GM18873 (cell line): ENCODE results near the gene SLC35B4.

Experiments used
- ATAC-seq: cut with Tn5 transposase; IDR thresholded peaks from one replicate; pipeline ENCODE4 v1.9.1; 2021; ENCODE audit warnings: mild to moderate bottlenecking, moderate library complexity, moderate number of reproducible peaks; ENCODE audit not compliant: unreplicated experiment, low FRiP score

Gene SLC35B4

GRCh38 chr7:134333943-134334342, 17.2 kb upstream of the SLC35B4 start:
- ATAC-seq: no peak

- ATAC-seq: no peak
Measured at GRCh38 chr7:134332892-134333291, 16.2 kb upstream of the SLC35B4 start.

GRCh38 chr7:134331393-134331792, 14.7 kb upstream of the SLC35B4 start:
- ATAC-seq: no peak

- ATAC-seq: no peak
Measured at GRCh38 chr7:134330974-134331373, 14.2 kb upstream of the SLC35B4 start.

GRCh38 chr7:134329614-134330346, 13.1 kb upstream of the SLC35B4 start:
- no peak for ATAC-seq

GRCh38 chr7:134328900-134329299, 12.2 kb upstream of the SLC35B4 start:
- ATAC-seq: no peak

- ATAC-seq: peak; percentile 76
Measured at GRCh38 chr7:134327896-134328295, 11.2 kb upstream of the SLC35B4 start.

- ATAC-seq: no peak
Measured at GRCh38 chr7:134324107-134324506, 7.4 kb upstream of the SLC35B4 start.

GRCh38 chr7:134320201-134320600, 3.5 kb upstream of the SLC35B4 start:
- ATAC-seq: no peak

GRCh38 chr7:134318443-134318842, 1.7 kb upstream of the SLC35B4 start:
- ATAC-seq: no peak

GRCh38 chr7:134317434-134317833, 704 bp upstream of the SLC35B4 start:
- no peak for ATAC-seq

GRCh38 chr7:134315679-134316538, 821 bp downstream of the SLC35B4 start:
- no peak for ATAC-seq

GRCh38 chr7:134313543-134313942, 3.2 kb downstream of the SLC35B4 start:
- ATAC-seq: no peak

GRCh38 chr7:134312717-134313116, 4.0 kb downstream of the SLC35B4 start:
- ATAC-seq: no peak

GRCh38 chr7:134311807-134312206, 4.9 kb downstream of the SLC35B4 start:
- no peak for ATAC-seq

- ATAC-seq: no peak
Measured at GRCh38 chr7:134308548-134308947, 8.2 kb downstream of the SLC35B4 start.

GRCh38 chr7:134307320-134307719, 9.4 kb downstream of the SLC35B4 start:
- no peak for ATAC-seq

- no peak for ATAC-seq
Measured at GRCh38 chr7:134302120-134302519, 14.6 kb downstream of the SLC35B4 start.

GRCh38 chr7:134301592-134301991, 15.1 kb downstream of the SLC35B4 start:
- no peak for ATAC-seq

GRCh38 chr7:134300988-134301387, 15.7 kb downstream of the SLC35B4 start:
- ATAC-seq: no peak

GRCh38 chr7:134298902-134299683, 17.6 kb downstream of the SLC35B4 start:
- ATAC-seq: peak; percentile 54
